GM23338 (cell line): Measurements from ENCODE around the gene CLRN2. TPM values are rescaled to one million over a fixed set of nuclear protein-coding genes. Genes with fewer than 3 reads are reported as not detected.

Source experiments
- ATAC-seq: fragments of 200-7000 bp; cut with Tn5 transposase; 3 replicates; pipeline ENCODE4 v1.9.1; 2020
- DNase-seq: peaks from one replicate; pipeline ENCODE4 v3.0.0-alpha.2; 2015; ENCODE audit warnings: low spot score
- H2AFZ ChIP-seq: fragments of 200-600 bp; sonication (generic); 2 replicates; pipeline ENCODE4 v1.8.0; 2016; ENCODE audit warnings: antibody characterized with exemption, mild to moderate bottlenecking, moderate library complexity
- H3F3A ChIP-seq: fragments of 200-600 bp; sonication (generic); replicated peaks from 2 replicates; pipeline ENCODE4 v1.8.0; 2017; ENCODE audit warnings: antibody characterized with exemption, mixed run types, low read depth
- H3K27ac ChIP-seq: fragments of 200-600 bp; sonication (generic); 2 replicates; pipeline ENCODE4 v1.6.1; 2016; ENCODE audit warnings: low read depth
- H3K27me3 ChIP-seq: fragments of 200-600 bp; sonication (generic); 2 replicates; pipeline ENCODE4 v1.8.0; 2016; ENCODE audit warnings: mild to moderate bottlenecking, mixed run types, moderate library complexity; ENCODE audit not compliant: insufficient read depth
- H3K36me3 ChIP-seq: fragments of 200-600 bp; sonication (generic); 2 replicates; pipeline ENCODE4 v1.8.0; 2016; ENCODE audit warnings: mild to moderate bottlenecking; ENCODE audit not compliant: insufficient read depth
- H3K4me1 ChIP-seq: fragments of 200-600 bp; sonication (generic); 2 replicates; pipeline ENCODE4 v1.8.0; 2016; ENCODE audit warnings: mild to moderate bottlenecking, moderate library complexity; ENCODE audit not compliant: insufficient read depth
- H3K4me2 ChIP-seq: fragments of 200-600 bp; sonication (generic); 2 replicates; pipeline ENCODE4 v1.7.1; 2017; ENCODE audit warnings: mixed run types
- H3K4me3 ChIP-seq: fragments of 200-600 bp; sonication (generic); 2 replicates; pipeline ENCODE4 v1.6.1; 2016; ENCODE audit warnings: mixed run types
- H3K79me2 ChIP-seq: fragments of 200-600 bp; sonication (generic); replicated peaks from 2 replicates; pipeline ENCODE4 v1.8.0; 2017; ENCODE audit warnings: mild to moderate bottlenecking; ENCODE audit not compliant: insufficient read depth
- H3K9me2 ChIP-seq: fragments of 200-600 bp; sonication (generic); 2 replicates; pipeline ENCODE4 v1.8.0; 2017; ENCODE audit not compliant: insufficient read depth
- H4K20me1 ChIP-seq: fragments of 200-600 bp; sonication (generic); replicated peaks from 2 replicates; pipeline ENCODE4 v1.8.0; 2017; ENCODE audit warnings: mild to moderate bottlenecking; ENCODE audit not compliant: insufficient read depth
- H3K27ac Mint-ChIP-seq: 2 replicates; pipeline ENCODE4 v1.8.0; 2020; ENCODE audit warnings: inconsistent platforms, mild to moderate bottlenecking, moderate library complexity, mixed read lengths
- H3K27me3 Mint-ChIP-seq: 3 replicates; pipeline ENCODE4 v1.8.0; 2022; ENCODE audit warnings: low read depth, mild to moderate bottlenecking, moderate library complexity, mixed read lengths, inconsistent platforms; ENCODE audit not compliant: insufficient read depth, poor library complexity
- H3K36me3 Mint-ChIP-seq: 3 replicates; pipeline ENCODE4 v1.8.0; 2021; ENCODE audit warnings: low read depth, mild to moderate bottlenecking, inconsistent platforms, moderate library complexity, mixed read lengths
- H3K4me1 Mint-ChIP-seq: 3 replicates; pipeline ENCODE4 v1.8.0; 2020; ENCODE audit warnings: mild to moderate bottlenecking, inconsistent platforms, mixed read lengths
- H3K4me3 Mint-ChIP-seq: 3 replicates; pipeline ENCODE4 v1.8.0; 2021; ENCODE audit warnings: moderate library complexity, mild to moderate bottlenecking, inconsistent platforms, mixed read lengths
- H3K9me3 Mint-ChIP-seq: 3 replicates; pipeline ENCODE4 v1.8.0; 2020; ENCODE audit warnings: moderate library complexity, mild to moderate bottlenecking, inconsistent platforms, mixed read lengths
- CTCF ChIP-seq, 2 experiments: fragments of 200-600 bp in 1 of 2; sonication (generic) in 1 of 2; conservative IDR thresholded peaks; 2 replicates each; pipeline versions ENCODE4 v1.5.1 to v1.6.1; 2016 to 2017; ENCODE audit warnings: antibody characterized with exemption in 2 of 2, low read depth in 2 of 2, mild to moderate bottlenecking in 2 of 2, moderate library complexity in 1 of 2
- ZNF462 ChIP-seq: fragments of 250-450 bp; sonication (Bioruptor Pico); IDR thresholded peaks from 2 replicates; pipeline ENCODE4 v1.5.0; 2020; ENCODE audit warnings: mild to moderate bottlenecking, moderate library complexity
- polyA plus RNA-seq: library from polyadenylated mRNA; unstranded; fragments of >200 nt; fragmentation: Nextera tagmentation; extraction: Ambion mirVana; gene quantifications from 2 replicates; pipeline ENCODE4 v1.2.1, GENCODE V29; 2016
- total RNA-seq: library from RNA; depleted of rRNA; stranded (reverse); fragments of >200 nt; shearing (Covaris generic); gene quantifications from 2 replicates; pipeline ENCODE4 v1.2.3, GENCODE V29; 2014

CLRN2 gene
- total and polyA plus RNA-seq, 2 experiments from 2014 or later: not detected

GRCh38 chr4:17468619-17469221 is 46.2 kb upstream of the CLRN2 start:
- no peaks in the 10 kb centered on the region for H3K27me3 ChIP-seq
- no peak overlapping the region for H3K27ac ChIP-seq
- H3K36me3 ChIP-seq: no peaks in the 10 kb centered on the region
- Mint-ChIP-seq H3K36me3 (no peaks in the 10 kb centered on the region), H3K27ac (no peak overlapping the region), H3K27me3 (no peaks in the 10 kb centered on the region), H3K4me1 (no peaks in the 10 kb centered on the region), H3K9me3 (no peaks in the 10 kb centered on the region), H3K4me3 (no peak overlapping the region)
- no peaks in the 10 kb centered on the region for H3K4me1 ChIP-seq
- no peak overlapping the region for H2AFZ ChIP-seq
- peak; percentile 67 for DNase-seq
- H3K4me2 ChIP-seq: no peak overlapping the region
- H3F3A ChIP-seq: no peaks in the 10 kb centered on the region
- no peaks in the 10 kb centered on the region for H4K20me1 ChIP-seq
- no peaks in the 10 kb centered on the region for H3K9me2 ChIP-seq
- no peak for ATAC-seq
- no peak overlapping the region for H3K4me3 ChIP-seq
- TF ChIP-seq ZNF462 (CRISPR knock-in tag) (no peak), CTCF (conservative IDR thresholded peaks at IDR 0.05; ENCODE audit: low read depth in 2 of 2) (peak; percentile 45 to 57)
- H3K79me2 ChIP-seq: no peaks in the 10 kb centered on the region
